Progenitor cell of endocrine pancreas (in vitro differentiated cells): ENCODE results near the gene RPS6KA3. TPM values are rescaled to one million over a fixed set of nuclear protein-coding genes. Genes with fewer than 3 reads are reported as not detected.

Source experiments
- DNase-seq: peaks from one replicate; pipeline ENCODE4 v3.0.0; 2021; ENCODE audit warnings: low spot score; ENCODE audit not compliant: unreplicated experiment
- H3K27ac Mint-ChIP-seq: 2 replicates; pipeline ENCODE4 v1.8.0; 2021; ENCODE audit warnings: mild to moderate bottlenecking, moderate library complexity, mixed read lengths
- H3K27me3 Mint-ChIP-seq: 2 replicates; pipeline ENCODE4 v1.8.0; 2021; ENCODE audit warnings: mixed read lengths
- H3K36me3 Mint-ChIP-seq: 2 replicates; pipeline ENCODE4 v1.8.0; 2022; ENCODE audit warnings: mixed read lengths; ENCODE audit not compliant: insufficient read depth
- H3K4me1 Mint-ChIP-seq: 2 replicates; pipeline ENCODE4 v1.8.0; 2021; ENCODE audit warnings: low read depth, mixed read lengths
- H3K4me3 Mint-ChIP-seq: 2 replicates; pipeline ENCODE4 v1.8.0; 2021; ENCODE audit warnings: low read depth, mild to moderate bottlenecking, moderate library complexity, mixed read lengths
- H3K9me3 Mint-ChIP-seq: 2 replicates; pipeline ENCODE4 v1.8.0; 2021; ENCODE audit warnings: low read depth, mixed read lengths
- CTCF ChIP-seq: fragments of 200-600 bp; sonication (generic); IDR thresholded peaks from one replicate; pipeline ENCODE4 v1.5.0; 2021; ENCODE audit warnings: antibody characterized with exemption, mild to moderate bottlenecking; ENCODE audit not compliant: unreplicated experiment
- total RNA-seq: library from RNA; stranded (reverse); gene quantifications from 2 replicates; pipeline ENCODE4 v1.2.1, GENCODE V29; 2021

RPS6KA3 gene
- total RNA-seq, 1 donor from 2014 or later, result 60.8 TPM

GRCh38 chrX:20151689-20152088 lies 115.0 kb downstream of the RPS6KA3 start:
- Mint-ChIP-seq H3K27ac (no peak overlapping the region), H3K9me3 (peaks cover 14% of the 10 kb centered on the region), H3K4me3 (no peak overlapping the region), H3K4me1 (peaks cover 2% of the 10 kb centered on the region), H3K27me3 (no peaks in the 10 kb centered on the region), H3K36me3 (peaks cover 9% of the 10 kb centered on the region)
- TF ChIP-seq CTCF, result no peak
- DNase-seq, result no peak

GRCh38 chrX:20149326-20149725 lies 117.4 kb downstream of the RPS6KA3 start:
- H3K27ac Mint-ChIP-seq, result no peak overlapping the region
- no peak for DNase-seq
- H3K27me3 Mint-ChIP-seq, result no peaks in the 10 kb centered on the region
- no peak overlapping the region for H3K4me3 Mint-ChIP-seq
- peaks cover 2% of the 10 kb centered on the region for H3K4me1 Mint-ChIP-seq
- peaks cover 15% of the 10 kb centered on the region for H3K9me3 Mint-ChIP-seq
- peaks cover 5% of the 10 kb centered on the region for H3K36me3 Mint-ChIP-seq
- no peak for TF ChIP-seq CTCF

GRCh38 chrX:20147561-20147960 lies 119.1 kb downstream of the RPS6KA3 start:
- Mint-ChIP-seq H3K4me1 (peaks cover 2% of the 10 kb centered on the region), H3K27ac (no peak overlapping the region), H3K36me3 (peaks cover 3% of the 10 kb centered on the region), H3K27me3 (no peaks in the 10 kb centered on the region), H3K4me3 (no peak overlapping the region), H3K9me3 (peaks cover 14% of the 10 kb centered on the region)
- no peak for DNase-seq
- no peak for TF ChIP-seq CTCF

GRCh38 chrX:20144491-20144890 lies 122.2 kb downstream of the RPS6KA3 start:
- no peak for TF ChIP-seq CTCF
- H3K4me3 Mint-ChIP-seq, result no peak overlapping the region
- peaks cover 9% of the 10 kb centered on the region for H3K4me1 Mint-ChIP-seq
- no peak overlapping the region for H3K27ac Mint-ChIP-seq
- no peak for DNase-seq
- no peaks in the 10 kb centered on the region for H3K27me3 Mint-ChIP-seq
- H3K9me3 Mint-ChIP-seq, result peaks cover 12% of the 10 kb centered on the region
- no peaks in the 10 kb centered on the region for H3K36me3 Mint-ChIP-seq

GRCh38 chrX:20143561-20143960 lies 123.1 kb downstream of the RPS6KA3 start:
- Mint-ChIP-seq H3K4me3 (no peak overlapping the region), H3K4me1 (peaks cover 13% of the 10 kb centered on the region), H3K27me3 (no peaks in the 10 kb centered on the region), H3K36me3 (peaks cover 2% of the 10 kb centered on the region), H3K9me3 (peaks cover 12% of the 10 kb centered on the region), H3K27ac (no peak overlapping the region)
- no peak for TF ChIP-seq CTCF
- DNase-seq, result no peak
